HCEC 1CT (cell line): ENCODE data around the gene C7orf57.
"Not testable (repeated sequence)": the region's sequence is repeated elsewhere in the genome, so short reads cannot be mapped to it uniquely, and the experiment has no call there.

Experiments used
- DNase-seq: peaks from one replicate; pipeline ENCODE4 v3.0.0-alpha.2; 2017

Gene C7orf57

DNA sequence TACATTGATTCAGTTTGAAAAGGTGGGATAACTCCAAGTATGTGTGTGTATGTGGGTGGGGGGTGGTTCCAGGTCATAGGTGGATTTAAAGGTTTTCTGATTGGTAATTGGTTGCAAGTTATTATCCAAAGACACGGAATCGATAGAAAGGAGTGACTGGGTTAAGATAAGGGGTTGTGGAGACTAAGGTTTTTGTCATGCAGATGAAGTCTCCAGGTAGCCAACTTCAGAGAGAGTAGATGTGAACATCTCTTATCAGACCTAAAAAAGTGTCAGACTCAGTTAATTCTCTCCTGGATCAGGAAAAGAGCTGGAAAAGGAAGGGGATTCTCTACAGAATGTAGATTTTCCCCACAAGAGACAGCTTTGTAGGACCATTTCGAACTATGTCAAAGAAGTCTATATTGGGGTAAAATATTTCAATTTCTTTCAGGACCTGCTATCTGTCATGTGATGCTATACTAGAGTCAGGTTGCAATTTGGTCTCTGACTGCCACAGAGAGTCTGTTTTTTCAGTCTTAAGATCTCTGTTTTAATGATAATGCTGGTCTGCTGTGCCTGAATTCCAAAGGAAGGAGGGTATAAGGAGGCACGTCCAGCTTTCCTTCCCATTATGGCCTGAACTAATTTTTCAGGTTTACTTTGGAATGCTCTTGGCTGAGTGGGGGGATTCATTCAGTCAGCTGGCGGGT lies 3.6 kb downstream of the C7orf57 start:
- no peak for DNase-seq

DNA sequence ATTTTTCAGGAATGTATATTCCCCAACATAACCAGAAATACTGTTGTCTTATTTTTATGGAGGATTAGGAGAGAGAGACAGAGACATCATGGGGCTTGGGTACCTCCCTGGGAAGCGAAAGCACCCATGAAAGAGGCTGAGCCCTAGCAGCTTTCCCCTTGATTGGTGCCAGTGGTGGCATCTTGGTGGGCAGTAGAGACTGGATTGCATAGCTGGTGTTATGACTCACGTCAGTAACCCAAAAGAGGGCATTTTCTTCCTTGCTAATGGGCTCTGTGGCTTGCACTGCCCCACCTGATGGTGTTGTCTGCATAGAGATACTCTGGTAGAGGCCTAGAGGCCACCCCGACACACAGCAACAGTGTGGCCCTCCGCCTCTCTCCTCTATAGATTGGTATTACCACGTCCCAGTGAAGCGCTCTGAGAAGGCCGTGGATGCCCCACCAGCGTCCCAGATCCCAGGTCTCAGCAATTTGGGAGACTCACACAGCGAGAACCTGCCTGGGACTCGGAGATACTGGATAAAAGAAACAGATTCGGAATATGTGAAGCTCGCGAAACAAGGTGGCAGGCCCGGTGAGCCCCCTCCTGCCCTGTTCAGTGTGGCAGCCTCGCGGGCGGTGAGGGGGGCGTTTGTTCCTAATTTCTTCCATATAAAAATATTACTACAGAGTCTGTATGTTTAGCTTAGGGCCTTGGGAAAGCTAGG lies 5.8 kb downstream of the C7orf57 start:
- no peak for DNase-seq

DNA sequence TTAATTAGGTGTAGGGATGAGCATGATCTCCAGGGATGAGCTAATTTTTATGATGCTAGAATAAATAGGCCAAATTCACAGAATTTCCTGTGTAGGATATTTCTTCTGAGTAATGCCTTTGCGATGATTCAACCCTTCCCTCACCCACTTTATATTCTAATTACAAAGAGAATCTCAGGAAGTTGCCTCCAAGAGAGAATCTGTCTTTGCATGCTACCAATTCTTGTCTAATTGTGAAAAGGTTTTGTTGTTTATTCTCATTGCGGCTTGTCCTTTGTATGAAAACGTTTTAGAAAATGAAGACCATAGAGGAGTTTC lies 6.3 kb downstream of the C7orf57 start:
- peak; percentile 62 for DNase-seq

DNA sequence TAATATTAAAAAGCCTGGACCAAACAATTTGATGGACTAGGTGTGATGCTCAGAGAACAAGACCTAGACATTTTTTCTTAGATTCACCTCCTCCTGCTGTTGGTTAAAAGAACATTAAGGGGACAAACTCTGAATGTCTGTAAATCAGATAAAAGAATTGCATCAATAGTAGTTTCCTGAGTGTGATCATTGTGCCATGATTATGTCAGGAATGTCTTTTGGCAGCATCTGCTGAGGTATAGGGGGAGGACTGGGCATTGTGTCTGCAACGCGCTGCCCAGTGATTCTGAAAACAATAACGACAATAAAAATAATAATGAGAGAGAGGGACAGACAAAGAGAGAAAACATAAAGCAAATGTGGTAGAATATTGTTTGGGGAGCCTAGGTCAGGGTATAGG lies 6.9 kb downstream of the C7orf57 start:
- DNase-seq, result peak; percentile 10

DNA sequence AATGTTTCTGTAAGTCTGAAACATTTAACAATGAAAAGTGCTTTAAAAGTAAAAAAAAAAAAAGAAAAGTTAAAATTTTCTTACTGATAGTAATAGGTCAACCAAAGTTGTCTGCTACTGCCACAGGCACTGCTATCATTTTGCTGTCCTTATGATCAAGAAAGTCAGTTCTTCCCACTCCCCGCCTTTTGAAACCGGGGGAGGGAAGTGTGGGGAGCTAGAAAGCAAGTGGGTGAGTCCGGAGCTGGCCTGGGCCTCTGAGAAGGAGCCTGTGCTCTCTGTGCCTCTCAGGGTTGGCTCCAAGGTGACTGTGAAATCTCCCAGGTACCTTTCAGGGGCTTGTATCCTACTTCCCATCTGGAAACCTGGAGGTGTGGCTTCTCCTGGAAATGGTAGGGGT lies 7.3 kb downstream of the C7orf57 start:
- DNase-seq, result no peak

DNA sequence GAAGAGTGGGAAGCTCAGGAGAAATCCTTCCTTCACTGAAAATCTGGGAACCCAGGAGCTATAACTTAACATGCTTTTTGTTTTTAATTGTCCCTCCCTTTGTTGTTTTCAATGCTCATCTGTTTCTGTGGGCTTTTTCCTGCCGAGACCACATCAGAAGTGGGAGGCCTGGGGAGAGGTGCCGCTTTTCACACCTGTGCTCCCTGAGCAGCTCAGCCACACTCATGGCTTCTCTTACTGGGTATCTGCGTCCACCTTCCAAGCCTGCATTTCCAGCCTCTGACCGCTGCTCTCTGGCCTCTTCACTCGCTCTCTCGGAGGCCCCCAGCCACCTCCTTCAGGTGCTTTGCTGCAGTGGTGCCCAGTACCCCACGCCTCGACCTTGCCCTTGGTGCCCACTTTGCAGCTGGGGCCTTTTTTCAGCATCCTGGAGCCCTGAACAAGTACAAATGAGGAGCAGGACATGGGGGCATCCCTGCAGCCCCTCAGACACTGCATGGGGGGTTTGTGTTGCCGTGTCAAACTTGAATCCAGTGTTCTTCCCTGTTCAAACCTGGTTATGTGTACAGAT lies 9.9 kb downstream of the C7orf57 start:
- no peak for DNase-seq

DNA sequence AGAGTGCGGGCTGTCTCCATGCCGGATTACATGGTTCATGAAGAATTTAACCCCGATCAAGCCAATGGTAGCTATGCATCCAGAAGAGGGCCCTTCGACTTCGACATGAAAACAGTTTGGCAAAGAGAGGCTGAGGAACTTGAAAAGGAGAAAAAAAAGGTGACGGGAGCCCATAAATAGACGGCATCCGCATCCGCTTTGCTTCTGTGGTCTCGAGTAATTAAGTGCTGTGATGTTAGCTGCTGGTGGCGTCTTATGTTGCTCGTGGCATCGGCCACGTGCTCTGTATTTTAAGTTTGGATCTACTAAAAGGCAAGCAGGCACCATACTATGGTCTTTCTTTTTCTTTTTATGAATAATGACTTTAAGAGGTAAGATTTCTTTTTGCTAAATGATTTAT lies 11.1 kb downstream of the C7orf57 start:
- no peak for DNase-seq

DNA sequence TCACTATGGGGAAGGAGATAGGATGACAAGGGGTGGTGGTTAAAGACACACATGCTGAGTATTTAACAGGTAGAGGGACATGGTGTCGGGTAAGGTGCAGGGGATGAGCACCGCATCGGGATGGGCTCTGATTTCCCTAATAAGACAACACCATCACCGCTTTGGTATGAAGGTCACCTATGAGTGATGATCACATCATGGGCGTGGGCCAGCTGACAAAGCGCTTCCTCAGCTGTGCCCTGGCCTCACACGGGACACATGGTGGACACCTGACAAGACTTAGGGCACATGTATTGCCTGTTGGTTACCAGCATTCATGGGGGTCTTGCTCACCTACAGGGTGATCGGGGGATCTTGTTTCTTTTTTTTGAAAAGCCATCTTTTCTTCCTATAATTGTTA lies 12.8 kb downstream of the C7orf57 start:
- DNase-seq, result no peak

DNA sequence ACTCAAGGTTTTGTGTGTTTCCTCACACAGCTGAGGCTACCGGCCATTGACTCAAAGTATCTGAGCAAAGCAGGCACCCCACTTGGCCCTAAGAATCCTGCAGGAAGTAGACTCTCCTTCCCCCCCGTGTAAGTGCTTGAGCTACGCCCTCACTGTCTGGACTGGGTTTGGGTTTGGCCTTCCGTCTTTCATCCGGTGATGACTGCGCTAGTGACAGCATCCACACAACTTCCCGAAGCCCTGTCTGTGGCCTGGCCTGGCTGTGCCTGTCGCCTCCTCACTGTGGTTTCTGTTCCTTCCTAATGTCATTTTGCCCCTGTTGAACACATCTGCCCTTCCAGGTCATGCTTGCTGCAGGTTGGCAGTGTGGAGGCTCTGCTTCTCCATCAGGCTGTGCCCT lies 14.5 kb downstream of the C7orf57 start:
- DNase-seq, result no peak

DNA sequence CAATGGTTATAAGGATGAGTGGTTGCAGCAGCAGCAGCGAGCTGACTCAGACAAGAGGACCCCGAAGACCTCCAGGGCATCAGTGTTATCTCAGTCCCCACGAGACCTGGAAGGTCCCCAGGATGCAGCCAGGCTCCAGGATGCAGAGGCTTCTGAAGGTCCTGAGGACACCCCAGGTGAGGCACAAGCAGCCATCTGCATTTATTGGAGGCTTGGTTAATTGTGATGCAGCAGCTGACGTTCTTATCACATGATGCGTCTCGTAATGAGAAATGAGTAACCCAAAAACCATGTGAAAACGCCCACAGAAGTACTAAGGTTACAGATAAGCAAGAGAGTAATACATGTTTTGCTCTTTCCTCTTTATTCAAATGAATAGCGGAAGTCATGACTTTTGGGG lies 17.4 kb downstream of the C7orf57 start:
- peak; percentile 57 for DNase-seq

DNA sequence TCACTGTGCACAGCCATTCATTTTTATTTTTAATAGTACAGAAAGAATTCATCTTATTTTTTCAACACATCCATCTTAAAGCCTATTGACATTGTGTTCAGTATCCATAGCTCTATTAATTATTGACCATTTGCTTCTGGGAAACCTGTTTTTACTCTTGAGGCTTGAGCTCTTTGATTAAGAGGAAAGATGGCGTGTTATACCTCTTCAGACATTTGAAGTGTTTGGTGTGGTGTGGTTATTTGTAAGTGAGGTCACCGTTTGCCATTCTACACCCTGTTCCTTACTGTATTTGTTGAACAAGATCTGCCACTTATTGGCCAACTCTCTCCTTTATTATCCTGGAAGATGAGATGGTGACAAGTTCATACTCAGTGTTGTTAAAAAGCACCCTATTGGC lies 18.4 kb downstream of the C7orf57 start:
- DNase-seq, result no peak

DNA sequence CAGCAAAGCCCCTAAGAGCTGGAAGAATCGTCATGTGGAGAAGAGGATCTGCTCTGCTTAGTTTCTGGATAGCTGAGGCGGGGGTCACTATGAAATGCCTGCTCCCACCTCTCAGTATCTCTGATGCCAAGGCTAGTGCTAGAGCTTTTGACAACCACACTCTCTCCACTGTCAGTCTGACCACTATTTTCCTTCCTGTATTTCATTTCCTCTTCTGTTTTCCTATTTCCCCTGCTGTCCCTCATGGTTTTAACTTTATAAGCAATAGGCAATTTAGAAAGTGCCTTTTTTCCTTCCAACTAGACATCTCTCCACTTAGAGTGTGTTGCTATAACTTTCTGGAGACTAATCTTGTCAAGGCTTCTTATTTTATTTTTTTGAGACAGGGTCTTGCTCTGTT lies 23.6 kb downstream of the C7orf57 start:
- DNase-seq, result no peak

DNA sequence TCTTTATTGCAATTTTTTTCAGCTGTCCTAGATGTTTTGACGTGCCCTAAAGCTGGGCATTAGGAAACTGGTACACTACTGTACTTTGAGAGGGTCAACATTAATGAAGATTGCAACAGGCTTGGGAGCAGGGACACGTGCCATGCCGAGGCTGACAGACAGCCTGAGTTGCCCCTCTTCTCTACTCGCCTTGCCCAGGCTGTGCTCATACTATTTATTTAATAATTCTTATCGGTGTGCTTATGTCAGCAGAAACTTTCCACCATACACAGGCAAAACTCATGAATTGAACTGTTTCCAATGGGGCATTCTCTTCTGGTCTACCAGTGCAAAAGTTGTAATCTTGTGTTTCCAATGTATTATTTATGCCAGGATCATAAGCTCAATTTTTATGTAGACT lies 24.4 kb downstream of the C7orf57 start:
- DNase-seq, result no peak

DNA sequence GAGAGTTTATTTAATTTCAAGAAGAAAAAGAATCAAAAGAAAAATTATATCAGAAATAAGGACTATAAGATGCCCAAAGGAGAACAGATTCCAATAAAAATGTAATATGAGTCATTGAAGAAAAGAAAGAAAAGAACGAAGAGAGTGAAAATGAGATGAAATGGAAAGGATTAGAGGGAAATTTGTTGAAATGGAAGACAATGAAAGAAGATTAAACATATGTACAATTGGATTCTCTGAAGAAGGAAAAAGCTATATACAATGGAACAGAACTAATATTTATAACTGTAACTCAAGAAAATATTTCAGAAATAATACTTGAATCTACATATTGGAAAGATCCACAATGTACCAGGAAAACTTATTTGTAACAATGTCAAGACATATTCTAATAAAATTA lies 28.6 kb downstream of the C7orf57 start:
- DNase-seq, result no peak

DNA sequence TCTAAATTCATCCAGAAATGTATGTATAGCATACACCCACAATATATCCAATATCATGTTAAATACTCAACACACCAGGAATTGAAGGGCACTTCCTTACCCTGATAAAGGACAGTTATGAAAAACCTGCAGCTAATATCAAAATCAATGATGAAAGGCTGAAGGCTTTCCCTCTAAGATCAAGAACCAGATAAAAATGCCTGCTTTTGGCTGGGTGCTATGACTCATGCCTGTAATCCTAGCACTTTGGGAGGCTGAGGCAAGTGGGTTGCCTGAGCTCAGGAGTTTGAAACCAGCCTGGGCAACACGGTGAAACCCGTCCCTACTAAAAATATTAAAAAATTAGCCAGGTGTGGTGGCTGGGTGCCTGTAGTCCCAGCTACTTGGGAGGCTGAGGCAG lies 32.1 kb downstream of the C7orf57 start:
- DNase-seq, result no peak

DNA sequence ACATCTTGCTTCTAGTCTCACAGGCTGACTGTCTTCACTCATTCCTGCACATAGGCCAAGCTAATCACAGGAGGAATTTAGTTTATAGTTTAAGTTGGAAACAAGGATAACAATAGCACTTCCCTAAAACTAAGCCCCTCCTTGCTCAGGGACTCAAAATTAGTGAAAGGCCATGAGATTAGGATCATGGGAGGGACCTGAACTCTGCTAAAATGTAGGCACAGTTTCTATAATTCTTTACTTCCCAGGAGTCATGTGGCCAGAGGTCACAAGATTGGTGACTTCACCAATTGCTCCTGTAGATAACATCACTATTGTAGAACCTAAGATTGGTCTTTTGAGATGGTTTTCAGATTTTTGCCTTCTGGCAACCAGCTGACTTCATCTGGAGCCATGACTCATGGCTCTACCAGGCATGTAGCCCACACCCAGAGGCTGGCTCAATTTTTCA lies 38.9 kb downstream of the C7orf57 start:
- DNase-seq, result peak; percentile 46

DNA sequence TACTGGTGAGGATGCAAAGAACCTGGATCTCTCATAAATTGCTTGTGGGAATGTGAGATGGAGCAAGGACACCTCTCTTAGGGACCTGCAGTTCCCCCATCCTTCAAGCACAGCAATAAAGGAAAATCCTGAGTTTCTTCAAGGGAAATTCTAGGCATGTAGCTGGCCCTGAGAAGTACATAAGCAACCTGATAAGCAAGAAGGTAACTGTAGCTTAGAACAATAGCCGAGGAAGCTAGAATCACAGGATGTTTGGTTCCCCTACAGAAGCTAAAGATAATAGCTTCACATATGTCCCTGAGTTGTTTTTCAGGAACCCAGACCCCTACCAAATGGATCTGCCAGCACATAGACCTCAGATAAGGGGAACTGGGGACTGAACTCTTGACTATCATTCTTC lies 42.1 kb downstream of the C7orf57 start:
- DNase-seq, result no peak

DNA sequence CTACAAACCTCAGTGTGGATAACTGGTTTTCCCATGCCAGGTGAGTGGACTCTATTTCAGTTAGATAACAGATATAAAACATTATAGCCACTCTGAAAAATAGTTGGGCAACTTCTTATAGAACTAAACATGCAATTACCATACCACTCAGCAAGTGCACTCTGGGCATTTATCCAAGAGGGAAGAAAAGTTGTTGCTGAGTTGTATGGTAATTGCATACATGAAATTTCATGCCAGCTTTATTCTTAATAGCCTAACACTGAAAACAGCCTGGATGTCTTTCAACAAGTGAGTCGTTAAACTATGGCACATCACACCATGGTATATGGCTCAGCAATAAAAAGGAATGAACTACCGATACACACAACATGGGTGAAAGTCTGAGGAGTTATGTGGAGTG lies 43.1 kb downstream of the C7orf57 start:
- DNase-seq, result no peak

DNA sequence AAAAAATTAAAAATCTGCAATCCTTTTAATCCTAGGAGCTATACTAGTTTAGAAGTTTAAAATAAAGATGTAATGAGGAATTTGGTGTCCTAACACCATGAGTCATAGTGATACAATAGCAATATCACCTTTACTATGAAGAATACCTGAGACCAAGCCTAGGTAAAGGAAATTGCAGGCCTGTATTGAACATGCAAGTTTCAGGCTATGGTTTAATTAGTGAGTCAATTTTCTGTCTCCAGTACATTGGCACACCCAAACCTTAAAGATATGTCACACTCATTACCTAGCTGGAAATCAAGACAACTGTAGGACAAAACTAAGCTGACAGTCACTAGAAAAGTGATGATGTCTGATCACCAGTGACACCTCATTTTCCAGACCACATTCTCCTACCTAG lies 47.0 kb downstream of the C7orf57 start:
- DNase-seq, result not testable (repeated sequence)

DNA sequence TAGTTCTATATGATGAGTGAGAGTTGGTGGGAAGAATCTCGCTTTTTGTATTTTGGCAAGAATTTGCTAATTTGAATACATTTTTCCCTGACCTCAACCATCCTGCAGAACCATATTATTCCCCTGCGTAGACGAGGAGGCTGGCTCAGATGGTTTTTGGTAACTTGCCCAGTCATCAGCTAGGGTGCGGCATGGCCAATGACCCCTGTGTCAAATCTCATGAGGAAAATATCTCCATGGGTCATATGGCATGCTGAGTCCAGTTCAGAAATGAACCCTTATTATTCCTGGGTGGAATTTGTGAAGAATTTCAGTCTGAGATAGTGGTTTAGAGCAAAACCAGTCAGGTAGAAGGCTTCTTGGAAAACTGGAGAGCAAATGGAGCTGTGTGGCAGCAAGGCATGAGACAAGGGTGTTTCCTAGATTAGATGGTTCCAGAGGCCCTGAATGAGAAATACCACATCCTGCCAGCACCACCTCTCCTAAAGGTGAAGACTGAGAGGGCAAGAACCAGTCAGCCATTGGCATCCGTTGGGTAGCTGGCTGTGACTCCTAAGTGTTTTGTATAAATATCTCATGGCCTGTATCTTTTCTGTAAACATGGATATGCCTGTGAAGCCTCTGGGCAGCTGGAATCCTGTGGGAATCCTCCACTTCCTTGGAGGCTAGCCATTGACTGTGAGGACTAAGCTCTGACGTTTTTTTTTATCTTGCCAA lies 47.9 kb downstream of the C7orf57 start:
- peak; percentile 75 for DNase-seq

DNA sequence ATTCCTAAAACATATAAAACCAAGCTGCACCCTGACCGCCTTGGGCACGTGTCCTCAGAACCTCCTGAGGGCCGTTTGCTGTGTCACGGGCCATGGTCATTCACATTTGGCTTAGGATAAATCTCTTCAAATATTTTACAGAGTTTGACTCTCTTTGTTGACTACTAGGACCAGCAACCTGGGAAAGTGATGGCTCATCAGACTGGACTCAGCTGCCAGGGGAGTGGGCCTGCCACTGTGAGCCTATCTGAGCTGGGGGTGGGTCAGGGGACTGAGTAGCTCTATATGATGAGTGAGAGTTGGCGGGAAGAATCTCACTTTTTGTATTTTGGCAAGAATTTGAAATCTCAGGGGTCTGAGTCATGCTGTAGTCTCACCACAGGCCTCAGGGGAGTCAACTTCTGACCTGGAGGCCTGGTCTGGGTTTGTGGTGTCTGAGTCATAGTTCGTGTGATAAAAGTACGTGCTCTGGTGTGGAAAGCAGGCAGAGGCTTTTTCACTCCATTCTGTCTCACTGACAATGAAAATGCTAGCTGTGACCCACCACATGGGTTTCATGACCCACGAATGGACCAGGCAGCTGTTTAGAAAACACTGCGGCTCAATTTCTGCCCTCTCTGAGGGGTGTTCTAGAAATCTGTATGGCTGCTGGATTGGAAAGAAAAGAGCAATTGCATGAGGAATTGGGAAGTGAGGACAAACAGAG lies 49.5 kb downstream of the C7orf57 start:
- peak; percentile 99 for DNase-seq

DNA sequence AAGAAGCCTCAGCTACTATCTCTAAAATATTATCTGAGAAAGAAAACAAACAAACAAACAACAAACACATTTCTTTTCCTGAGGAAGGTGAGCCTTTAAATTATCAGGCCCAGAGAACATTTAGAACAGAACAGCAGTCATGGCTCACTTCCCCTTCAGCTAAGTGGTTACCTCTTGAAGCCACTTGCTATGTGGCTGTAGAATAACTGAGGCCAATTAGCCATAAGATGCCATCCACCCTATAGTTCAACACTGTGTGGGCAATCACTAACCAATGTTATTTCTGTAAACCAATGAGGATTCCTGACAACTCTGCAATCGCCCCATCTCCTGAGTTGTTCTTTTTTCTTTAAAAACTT lies 50.1 kb downstream of the C7orf57 start:
- no peak for DNase-seq

DNA sequence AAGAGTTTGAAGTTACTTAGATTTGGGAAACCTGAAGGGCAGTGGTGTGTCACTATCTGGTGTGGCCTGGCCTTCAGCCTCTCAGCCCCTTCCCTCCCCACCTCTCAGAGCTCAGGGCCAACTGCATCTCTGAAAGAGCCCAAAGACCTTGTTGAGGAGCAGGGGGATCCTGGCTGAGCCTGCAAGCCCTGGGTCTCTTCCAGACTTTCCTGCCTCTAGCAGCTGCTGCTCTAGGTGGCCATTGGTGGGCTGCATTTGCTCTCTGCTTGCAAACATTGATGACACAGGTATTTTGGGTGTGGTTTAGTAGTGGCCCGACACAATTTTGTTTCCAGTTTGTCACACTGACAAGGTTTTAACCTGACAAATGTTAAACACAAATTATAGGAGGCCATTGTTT lies 50.6 kb downstream of the C7orf57 start:
- DNase-seq, result no peak
